ENCODE data around the gene MORN1.

DNA sequence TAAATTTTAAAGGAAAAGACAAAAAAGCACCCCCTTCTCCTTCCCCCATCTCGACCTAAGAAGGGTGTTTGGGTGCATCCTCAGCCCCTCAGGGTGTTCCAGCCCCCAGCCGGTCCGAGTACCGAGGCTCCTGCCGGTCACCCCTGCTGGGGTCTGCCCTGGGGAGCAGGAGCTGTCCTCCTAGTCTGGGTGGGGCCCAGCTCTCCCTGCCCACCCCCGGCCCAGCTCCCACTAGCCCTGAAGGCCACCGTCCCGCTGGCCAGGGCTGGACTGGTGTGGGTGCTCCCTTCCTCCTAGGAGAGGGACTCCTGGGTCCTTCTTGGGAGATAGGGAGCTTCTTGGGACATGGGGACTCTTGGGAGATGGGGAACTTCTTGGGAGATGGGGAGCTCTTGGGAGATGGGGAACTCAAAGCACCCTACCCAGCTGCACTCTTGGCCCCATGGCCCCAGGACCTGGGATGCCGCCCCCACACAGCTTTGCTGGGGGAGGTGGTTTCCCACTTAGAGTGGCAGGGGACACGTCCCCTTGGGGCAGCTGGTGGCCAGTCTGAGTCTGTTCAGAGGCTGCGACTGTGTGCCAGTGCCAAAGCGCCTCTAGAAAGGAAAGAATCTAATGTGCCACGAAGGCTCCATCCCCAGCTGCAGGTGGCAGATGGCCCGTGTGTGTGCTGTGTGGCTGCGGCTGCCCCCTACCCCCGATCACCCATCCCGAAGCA lies 44.5 kb downstream of the MORN1 start:
- TF ChIP-seq, protein P1, sequence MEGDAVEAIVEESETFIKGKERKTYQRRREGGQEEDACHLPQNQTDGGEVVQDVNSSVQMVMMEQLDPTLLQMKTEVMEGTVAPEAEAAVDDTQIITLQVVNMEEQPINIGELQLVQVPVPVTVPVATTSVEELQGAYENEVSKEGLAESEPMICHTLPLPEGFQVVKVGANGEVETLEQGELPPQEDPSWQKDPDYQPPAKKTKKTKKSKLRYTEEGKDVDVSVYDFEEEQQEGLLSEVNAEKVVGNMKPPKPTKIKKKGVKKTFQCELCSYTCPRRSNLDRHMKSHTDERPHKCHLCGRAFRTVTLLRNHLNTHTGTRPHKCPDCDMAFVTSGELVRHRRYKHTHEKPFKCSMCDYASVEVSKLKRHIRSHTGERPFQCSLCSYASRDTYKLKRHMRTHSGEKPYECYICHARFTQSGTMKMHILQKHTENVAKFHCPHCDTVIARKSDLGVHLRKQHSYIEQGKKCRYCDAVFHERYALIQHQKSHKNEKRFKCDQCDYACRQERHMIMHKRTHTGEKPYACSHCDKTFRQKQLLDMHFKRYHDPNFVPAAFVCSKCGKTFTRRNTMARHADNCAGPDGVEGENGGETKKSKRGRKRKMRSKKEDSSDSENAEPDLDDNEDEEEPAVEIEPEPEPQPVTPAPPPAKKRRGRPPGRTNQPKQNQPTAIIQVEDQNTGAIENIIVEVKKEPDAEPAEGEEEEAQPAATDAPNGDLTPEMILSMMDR (IDR thresholded peaks at IDR 0.05), result no peak
- TF ChIP-seq POLR2A (IDR thresholded peaks at IDR 0.05), result no peak

Measured in uterus (tissue), 2 donors.